GM19025 (cell line): ENCODE data around the gene LRRC2.
"Not testable (repeated sequence)": the region's sequence is repeated elsewhere in the genome, so short reads cannot be mapped to it uniquely, and the experiment has no call there.

Experiments
- ATAC-seq: cut with Tn5 transposase; IDR thresholded peaks from one replicate; pipeline ENCODE4 v1.9.1; 2021; ENCODE audit warnings: mild to moderate bottlenecking, low read depth, moderate library complexity; ENCODE audit not compliant: unreplicated experiment

Gene LRRC2

DNA sequence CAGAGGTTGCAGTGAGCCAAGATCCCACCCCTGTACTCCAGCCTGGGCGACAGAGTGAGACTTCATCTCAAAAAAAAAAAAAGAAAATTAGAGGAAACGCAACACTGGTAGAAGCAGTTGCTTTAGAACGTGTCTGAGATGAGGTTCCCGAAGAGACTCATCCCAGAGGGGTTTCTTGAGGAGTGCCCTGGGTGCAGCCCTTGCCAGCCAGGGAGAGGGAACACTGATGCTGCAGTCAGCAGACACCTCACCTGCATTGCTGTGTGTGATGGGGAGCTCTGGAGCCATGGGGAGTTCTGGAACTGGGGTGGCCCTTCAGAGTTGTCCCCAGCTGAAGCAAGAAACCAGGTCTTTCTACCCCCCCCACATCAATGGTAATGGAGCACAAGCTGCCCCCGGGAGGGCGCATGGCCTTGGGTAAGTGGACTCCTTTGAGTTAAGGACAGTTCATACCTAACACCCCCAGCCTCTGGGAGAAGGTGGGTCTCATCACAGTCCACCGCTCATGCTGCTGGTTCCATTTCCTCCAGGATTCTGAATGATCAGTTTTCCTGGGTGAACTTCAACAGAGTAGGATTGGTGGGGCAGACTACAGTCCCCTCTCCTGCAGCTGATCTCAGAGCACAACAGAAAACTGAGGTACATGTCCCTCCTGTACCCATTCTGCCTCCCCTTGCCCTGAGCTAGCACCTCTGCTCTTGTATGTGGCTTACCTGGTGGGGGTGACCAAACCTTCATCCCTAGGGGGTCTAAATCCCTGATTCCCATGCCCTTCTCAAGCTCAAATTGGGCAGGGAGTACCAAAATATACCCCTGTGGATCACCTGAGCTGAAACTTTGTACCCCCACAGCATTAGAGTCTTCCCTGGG is 18.7 kb upstream of the LRRC2 start:
- ATAC-seq: no peak

DNA sequence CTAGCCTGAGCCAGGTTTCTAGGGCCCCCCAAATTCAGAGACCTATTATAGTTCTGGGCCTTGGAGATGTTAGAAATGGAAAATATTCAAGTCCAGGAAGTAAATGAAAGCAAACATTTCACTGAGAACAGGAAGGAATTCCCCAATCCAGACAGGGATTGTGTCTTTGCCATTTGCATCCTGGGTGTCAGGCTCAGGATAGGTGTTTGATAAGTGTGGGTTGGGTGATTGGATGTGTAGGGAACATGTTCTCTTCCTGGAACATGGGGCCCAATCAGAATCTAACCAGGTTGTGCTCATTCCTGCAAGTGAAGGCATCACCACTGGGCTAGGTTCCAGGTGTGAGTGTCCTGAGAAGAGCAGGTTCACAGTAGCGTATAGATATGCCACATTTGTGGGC is 14.6 kb upstream of the LRRC2 start:
- ATAC-seq: no peak

DNA sequence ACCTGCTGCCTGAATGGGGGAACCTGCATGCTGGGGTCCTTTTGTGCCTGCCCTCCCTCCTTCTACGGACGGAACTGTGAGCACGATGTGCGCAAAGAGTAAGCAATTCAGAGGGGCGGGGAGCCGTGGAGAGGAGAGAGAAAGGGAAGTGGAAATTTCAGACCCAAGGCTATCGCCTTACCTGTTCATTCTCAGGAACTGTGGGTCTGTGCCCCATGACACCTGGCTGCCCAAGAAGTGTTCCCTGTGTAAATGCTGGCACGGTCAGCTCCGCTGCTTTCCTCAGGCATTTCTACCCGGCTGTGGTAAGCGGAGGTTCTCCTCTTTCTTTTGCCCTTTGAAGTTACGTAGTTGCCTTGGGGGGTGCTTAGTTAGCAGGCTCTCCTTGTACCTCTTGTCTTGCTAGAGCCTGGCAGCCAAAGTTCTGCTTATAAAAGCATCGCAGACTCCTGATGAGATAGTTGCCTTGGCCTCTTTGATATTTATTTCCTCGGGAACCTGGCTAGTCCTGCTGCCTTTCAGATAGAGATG is 13.7 kb upstream of the LRRC2 start:
- ATAC-seq: no peak

DNA sequence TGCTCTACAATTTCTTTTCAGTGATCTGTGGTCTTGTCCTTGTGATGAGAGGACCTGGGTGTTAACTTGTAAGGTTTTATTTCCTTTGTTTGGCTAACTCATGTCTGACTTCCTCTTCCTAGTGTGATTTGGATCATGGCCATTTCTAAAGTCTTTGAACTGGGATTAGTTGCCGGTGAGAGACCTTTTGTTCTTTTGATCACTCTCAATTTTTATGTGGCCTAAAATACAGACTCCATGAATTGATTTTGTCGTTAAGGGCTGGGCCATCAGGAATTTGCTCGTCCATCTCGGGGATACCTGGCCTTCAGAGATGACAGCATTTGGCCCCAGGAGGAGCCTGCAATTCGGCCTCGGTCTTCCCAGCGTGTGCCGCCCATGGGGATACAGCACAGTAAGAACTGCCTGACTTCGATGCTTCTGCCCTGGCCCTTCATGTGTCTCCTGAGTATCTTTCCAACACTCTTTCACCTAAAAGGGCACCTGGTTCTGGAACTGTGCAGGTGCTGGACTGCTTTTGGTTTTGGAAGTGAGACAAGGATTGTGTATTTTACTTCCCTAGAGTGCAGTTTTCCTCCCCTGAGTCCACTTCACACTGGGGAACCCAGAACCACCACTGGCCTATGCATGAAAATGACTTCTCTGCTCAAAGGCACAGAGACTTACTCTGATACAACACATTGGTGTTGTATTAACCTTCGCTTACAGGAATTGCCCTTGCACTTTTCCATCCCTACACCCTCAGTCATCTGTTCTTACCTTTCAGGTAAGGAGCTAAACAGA is 13.1 kb upstream of the LRRC2 start:
- no peak for ATAC-seq

DNA sequence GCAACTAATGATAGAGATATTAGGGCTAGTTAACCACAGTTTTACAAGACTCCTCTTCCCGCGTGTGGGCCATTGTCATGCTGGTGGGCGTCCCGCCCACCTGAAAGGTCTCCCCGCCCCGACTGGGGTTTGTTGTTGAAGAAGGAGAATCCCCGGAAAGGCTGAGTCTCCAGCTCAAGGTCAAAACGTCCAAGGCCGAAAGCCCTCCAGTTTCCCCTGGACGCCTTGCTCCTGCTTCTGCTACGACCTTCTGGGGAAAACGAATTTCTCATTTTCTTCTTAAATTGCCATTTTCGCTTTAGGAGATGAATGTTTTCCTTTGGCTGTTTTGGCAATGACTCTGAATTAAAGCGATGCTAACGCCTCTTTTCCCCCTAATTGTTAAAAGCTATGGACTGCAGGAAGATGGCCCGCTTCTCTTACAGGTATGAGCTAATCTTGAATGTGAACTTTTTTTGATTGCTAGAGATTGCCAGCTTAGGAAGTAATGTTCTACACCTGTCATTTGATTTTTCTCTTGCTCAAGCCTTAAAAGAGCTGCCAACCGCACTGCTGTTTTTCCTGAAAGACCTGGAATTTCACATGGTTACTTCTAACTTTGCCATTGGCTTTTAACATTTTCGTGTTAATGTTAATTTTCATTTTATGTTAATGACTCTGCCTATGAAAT is 11.6 kb upstream of the LRRC2 start:
- not testable (repeated sequence) for ATAC-seq

DNA sequence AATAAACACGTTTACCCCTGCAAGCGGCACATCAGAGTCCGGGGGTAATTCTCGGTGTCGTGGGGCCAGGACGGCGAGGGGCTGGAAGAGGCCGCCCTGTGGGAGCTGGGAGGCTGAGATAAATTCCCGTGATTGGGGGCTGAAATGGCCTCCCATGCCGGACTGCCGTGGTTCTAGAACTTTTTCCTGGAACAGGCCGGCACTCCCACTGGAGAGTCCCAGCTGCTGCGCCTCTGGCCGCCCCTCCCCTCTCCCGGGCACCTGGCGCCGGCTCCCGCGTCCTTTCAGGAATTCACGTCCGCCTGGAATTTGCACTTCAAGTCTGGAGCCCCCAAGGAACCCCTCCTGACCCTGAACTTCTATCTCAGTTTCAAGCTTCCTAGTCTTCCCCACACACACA is 10.8 kb upstream of the LRRC2 start:
- no peak for ATAC-seq

DNA sequence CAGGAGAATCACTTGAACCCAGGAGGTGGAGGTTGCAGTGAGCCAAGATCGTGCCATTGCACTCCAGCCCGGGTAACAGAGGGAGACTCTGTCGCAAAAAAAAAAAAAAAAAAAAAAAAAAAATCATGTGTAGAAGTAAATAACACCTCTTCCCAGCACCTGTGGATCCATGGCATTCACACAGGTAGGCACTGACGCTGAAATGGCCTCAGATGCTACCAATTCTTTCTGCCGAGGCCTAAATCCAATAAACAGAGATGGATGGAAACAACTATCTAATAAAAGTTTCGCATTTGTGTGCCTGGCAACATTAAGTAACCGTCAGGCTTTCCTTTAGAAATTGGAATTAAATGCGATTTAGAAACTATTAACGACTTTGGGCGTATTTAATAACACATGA is 10.3 kb upstream of the LRRC2 start:
- no peak for ATAC-seq

DNA sequence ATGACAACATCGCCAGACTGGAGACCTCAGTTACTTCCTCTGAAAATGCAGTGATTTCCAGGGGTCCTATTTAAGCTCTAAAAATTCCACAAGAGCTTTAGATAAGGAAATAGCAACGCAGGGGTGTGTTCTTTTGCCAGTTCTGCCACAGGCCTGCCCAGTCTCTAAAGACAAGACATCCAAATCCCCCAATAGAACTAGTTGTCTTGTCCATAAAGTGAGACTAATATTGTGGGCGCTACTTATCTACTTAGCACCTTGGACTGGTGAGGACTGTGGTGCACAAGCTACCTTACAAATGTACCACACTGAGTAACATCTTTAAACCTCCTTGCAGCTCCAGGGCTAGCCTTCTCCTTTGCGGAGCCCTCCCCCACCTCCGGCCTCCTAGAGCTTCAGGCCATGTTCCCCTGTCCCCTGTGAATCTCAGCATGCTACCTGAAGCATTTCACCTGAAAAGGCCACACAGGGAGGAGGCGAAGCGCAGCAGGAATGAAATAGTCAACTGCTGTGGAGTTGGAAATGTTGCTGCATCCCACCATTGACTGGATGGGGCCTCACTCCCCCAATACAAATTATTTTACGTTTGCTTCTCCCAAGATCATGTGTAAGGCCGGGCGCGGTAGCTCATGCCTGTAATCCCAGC is 9.6 kb upstream of the LRRC2 start:
- ATAC-seq: no peak

DNA sequence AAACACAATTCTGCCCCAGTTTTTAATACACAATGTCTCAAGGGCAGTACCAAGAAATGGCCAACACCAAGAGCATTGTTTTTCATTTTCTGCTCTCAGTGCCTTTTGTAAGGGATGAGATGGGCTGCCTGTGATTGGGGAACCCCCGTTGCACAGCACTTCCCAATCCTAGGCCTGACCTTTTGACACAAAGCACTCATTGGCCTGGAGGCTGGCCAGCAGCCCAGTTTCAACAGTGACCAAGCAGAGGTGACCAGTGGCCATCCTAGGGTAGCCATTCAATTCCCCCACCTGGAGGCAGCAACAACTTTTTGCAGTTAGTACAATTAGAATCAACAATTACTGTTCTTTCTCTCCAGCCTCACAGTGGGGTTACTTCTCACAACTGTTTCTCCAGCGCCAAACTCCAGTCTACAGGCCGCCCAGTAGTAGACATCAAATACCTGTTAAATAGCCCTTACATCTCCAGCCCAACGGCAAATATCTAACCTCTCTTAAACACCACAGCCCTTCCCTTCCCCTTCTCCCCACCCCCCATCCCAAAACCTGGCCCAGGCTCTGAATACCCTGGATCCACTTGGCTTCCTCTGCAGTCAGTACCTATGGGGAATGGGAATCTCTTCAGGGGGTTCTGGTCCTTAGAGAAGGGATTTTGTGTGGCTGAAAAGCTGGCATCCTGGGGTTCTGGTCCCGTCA is 8.9 kb upstream of the LRRC2 start:
- no peak for ATAC-seq

DNA sequence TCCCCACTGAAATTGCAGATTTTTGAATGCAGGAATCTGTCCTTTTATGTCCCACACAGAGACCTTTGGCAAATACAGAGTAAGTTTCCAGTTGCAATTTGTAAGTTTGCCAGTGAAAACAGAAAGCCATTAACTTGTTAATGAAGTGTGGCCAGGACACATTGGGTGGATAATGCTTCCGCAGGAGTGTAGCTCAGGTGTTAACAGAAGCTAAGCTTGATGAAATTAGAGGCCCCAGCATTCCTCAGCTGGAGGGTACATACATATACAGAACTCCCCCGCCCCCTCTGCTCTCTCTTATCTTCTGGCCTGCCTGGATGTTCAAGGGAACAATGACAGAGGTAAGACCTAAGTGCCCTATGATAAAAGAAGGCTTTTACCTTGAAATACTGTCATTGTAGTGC is 8.1 kb upstream of the LRRC2 start:
- ATAC-seq: no peak

DNA sequence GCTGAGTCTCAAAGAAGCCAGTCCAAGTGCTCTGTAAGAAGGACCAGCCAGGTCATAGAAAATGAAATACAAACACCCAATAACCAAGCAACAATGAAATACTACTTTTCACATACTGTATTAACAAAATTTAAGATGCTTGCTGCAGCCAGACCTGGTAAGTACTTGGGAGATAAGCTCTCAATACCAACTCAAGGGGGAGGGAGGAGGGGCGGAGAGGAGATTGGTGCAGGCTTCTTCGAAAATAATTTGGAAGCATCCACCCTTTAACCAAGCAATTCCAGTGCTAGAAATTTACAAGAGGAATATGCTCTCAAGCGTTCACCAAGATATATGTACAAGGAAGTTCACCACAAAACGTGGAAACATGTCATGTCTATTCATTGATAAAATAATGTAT is 7.6 kb upstream of the LRRC2 start:
- no peak for ATAC-seq

DNA sequence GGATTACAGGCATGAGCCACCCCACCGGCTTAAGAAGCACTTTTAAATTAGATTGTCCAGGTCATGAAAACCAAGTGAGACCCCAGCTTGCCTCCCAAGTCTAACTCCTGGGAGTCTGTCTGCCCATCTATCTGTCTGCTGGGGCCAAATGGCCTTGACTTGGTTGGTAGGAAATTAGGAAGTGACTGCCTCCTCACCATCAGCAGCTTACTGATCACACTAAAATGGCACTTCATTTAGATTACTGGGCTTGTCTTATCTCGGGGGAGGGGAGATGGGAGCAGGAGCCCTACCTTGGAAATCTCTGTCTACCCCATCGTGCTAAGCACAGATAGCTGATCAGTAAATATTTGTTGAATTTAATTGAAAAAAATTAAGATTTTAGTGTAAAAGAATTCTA is 5.6 kb upstream of the LRRC2 start:
- ATAC-seq: no peak

DNA sequence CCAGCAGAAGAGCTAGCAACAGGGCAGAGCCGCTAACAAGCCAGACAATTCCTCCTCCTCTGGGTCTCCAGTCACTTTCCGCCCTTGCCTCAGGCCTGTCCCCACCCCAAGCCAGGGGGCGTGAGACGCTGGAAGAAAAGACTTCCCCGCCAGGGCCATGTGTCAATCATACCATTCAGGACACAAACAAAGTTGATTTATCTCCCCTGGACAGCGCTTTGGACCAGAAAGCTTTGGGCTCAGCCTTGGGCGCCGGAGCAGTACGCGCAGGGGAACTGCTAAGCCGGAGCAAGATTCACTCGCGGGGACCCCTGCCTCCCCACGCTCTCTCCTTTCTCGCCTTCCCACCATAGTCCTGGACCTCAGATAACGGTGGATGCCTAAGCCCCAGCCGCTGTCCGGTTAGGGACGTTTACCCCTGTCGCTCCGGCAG is 479 bp downstream of the LRRC2 start:
- no peak for ATAC-seq

DNA sequence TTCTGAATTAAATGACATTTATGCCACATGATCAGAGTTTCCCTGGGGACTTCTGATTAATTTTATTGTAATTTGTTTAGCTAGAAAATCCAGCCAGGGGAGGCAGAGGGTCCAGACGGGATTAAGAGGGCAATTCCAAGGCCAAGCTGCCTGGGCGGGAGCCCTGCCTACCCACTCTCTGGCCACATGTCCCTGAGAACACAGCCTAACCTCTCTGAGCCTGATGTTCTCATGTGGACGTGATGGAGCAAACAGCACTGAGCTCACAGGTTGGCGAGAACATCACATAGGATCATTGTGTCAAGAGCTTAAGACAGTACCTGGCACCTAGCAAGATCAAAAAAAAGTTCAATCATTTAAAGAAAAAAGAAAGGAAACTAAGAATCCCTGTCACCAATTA is 1.0 kb downstream of the LRRC2 start:
- no peak for ATAC-seq

DNA sequence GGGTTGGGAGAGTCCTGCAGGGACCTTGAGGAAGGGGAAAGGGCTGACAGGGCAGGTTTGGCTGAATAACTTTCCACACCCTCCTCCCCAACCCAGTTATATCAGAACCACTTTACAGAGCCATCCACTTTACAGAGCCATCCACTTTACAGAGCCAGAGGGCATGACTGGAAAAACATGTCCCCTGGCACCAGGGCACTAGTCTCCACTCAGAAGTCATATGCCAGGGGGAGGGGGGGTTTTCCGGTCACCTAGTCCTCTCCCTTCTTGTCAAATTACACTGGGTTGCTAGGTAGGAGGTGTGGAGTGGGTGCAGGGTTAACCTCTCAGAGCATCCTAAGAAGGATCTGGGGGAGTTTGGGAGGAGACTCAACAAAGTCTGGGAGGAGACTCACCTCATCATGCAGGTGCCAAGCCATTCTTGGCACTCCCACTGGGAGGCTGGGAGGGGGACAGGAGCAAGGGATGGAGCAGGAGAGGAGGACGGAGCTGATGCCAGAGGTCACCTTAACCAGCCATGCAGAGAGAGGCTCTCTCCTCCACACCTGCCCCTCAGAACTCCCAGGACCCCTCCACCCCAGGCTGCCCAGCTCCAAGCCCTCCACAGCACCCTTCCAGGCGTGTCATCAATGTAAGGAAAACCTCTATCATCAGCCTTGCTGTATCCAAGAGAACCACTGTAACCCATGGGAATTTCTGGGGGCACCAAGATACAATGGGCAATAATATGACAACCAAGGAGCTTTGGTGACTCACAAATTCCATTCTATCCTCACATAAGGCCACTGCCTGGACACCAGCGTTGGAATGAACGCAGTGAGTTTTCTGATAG is 1.7 kb downstream of the LRRC2 start:
- no peak for ATAC-seq

DNA sequence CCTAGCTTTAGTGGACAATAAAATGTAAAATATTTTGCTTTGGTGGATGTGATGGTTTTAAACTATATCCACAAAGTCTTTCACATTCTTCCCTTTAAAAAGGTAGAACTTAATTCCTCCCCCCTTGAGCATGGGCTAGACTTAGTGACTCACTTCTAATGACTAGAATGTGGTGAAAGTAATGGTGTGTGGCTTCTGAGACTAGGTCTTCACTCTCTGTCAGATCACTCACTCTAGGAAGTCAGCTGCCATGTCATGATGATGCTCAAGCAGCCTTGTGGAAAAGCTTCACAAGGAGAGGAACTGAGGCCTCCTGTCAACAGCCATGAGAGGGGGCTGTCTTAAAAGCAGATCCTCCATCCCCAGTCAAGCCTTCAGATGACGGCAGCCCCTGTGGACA is 4.2 kb downstream of the LRRC2 start:
- no peak for ATAC-seq

DNA sequence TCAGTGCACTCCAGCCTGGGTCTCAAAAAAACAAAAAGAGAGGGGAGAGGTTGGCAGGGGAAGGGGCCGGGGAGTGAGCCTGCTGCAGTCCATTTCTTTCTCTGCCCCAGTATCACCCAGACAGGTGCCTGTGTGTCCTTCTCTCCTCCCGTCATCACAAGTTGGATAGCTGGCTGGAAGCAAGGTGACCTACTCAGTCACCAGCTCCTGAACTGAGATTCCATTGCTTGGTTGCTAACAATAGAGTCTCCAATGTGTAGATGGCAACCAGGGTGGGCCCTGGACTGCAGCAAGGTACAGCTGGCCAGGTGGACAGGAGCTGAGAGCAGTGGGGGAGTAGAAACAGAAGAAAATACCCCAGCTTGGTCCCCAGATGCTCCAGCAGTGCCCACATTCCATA is 4.6 kb downstream of the LRRC2 start:
- ATAC-seq: no peak

DNA sequence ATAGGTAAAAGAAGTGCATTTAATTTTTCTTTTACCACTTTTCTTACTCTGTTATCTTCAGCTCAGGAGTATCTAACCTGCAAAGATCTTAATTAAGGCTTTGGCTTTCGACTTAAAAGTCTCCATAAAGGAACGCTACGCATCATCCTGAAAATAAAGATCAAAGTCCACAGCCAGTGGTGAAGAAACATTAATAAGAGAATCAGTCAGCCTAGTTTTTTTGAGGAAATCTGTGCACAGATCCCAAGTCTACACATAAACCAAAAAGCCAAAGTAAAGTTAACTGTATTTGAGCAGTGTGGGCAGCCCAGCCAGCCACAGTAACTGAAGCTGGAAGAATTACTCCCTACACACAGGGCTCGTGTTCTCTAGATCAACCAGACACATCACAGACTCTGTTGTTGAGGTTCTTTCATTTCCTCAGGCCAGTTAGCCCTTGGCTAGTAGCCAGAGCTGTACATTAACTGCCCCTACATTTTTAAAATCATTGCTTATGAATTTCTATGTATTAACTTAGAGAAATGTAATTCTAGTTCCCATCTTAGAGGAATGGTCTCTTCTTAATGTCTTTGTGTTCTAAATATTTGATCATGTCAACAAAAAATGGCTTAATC is 6.9 kb downstream of the LRRC2 start:
- ATAC-seq: no peak
